GM23338 (cell line): Measurements from ENCODE around the gene PLA2G6. TPM values are rescaled to one million over a fixed set of nuclear protein-coding genes. Genes with fewer than 3 reads are reported as not detected.

ENCODE experiments used
- ATAC-seq: fragments of 200-7000 bp; cut with Tn5 transposase; 3 replicates; pipeline ENCODE4 v1.9.1; 2020
- DNase-seq: peaks from one replicate; pipeline ENCODE4 v3.0.0-alpha.2; 2015; ENCODE audit warnings: low spot score
- H2AFZ ChIP-seq: fragments of 200-600 bp; sonication (generic); 2 replicates; pipeline ENCODE4 v1.8.0; 2016; ENCODE audit warnings: antibody characterized with exemption, mild to moderate bottlenecking, moderate library complexity
- H3F3A ChIP-seq: fragments of 200-600 bp; sonication (generic); replicated peaks from 2 replicates; pipeline ENCODE4 v1.8.0; 2017; ENCODE audit warnings: antibody characterized with exemption, mixed run types, low read depth
- H3K27ac ChIP-seq: fragments of 200-600 bp; sonication (generic); 2 replicates; pipeline ENCODE4 v1.6.1; 2016; ENCODE audit warnings: low read depth
- H3K27me3 ChIP-seq: fragments of 200-600 bp; sonication (generic); 2 replicates; pipeline ENCODE4 v1.8.0; 2016; ENCODE audit warnings: mild to moderate bottlenecking, mixed run types, moderate library complexity; ENCODE audit not compliant: insufficient read depth
- H3K36me3 ChIP-seq: fragments of 200-600 bp; sonication (generic); 2 replicates; pipeline ENCODE4 v1.8.0; 2016; ENCODE audit warnings: mild to moderate bottlenecking; ENCODE audit not compliant: insufficient read depth
- H3K4me1 ChIP-seq: fragments of 200-600 bp; sonication (generic); 2 replicates; pipeline ENCODE4 v1.8.0; 2016; ENCODE audit warnings: mild to moderate bottlenecking, moderate library complexity; ENCODE audit not compliant: insufficient read depth
- H3K4me2 ChIP-seq: fragments of 200-600 bp; sonication (generic); 2 replicates; pipeline ENCODE4 v1.7.1; 2017; ENCODE audit warnings: mixed run types
- H3K4me3 ChIP-seq: fragments of 200-600 bp; sonication (generic); 2 replicates; pipeline ENCODE4 v1.6.1; 2016; ENCODE audit warnings: mixed run types
- H3K79me2 ChIP-seq: fragments of 200-600 bp; sonication (generic); replicated peaks from 2 replicates; pipeline ENCODE4 v1.8.0; 2017; ENCODE audit warnings: mild to moderate bottlenecking; ENCODE audit not compliant: insufficient read depth
- H3K9me2 ChIP-seq: fragments of 200-600 bp; sonication (generic); 2 replicates; pipeline ENCODE4 v1.8.0; 2017; ENCODE audit not compliant: insufficient read depth
- H4K20me1 ChIP-seq: fragments of 200-600 bp; sonication (generic); replicated peaks from 2 replicates; pipeline ENCODE4 v1.8.0; 2017; ENCODE audit warnings: mild to moderate bottlenecking; ENCODE audit not compliant: insufficient read depth
- H3K27ac Mint-ChIP-seq: 2 replicates; pipeline ENCODE4 v1.8.0; 2020; ENCODE audit warnings: inconsistent platforms, mild to moderate bottlenecking, moderate library complexity, mixed read lengths
- H3K27me3 Mint-ChIP-seq: 3 replicates; pipeline ENCODE4 v1.8.0; 2022; ENCODE audit warnings: low read depth, mild to moderate bottlenecking, moderate library complexity, mixed read lengths, inconsistent platforms; ENCODE audit not compliant: insufficient read depth, poor library complexity
- H3K36me3 Mint-ChIP-seq: 3 replicates; pipeline ENCODE4 v1.8.0; 2021; ENCODE audit warnings: low read depth, mild to moderate bottlenecking, inconsistent platforms, moderate library complexity, mixed read lengths
- H3K4me1 Mint-ChIP-seq: 3 replicates; pipeline ENCODE4 v1.8.0; 2020; ENCODE audit warnings: mild to moderate bottlenecking, inconsistent platforms, mixed read lengths
- H3K4me3 Mint-ChIP-seq: 3 replicates; pipeline ENCODE4 v1.8.0; 2021; ENCODE audit warnings: moderate library complexity, mild to moderate bottlenecking, inconsistent platforms, mixed read lengths
- H3K9me3 Mint-ChIP-seq: 3 replicates; pipeline ENCODE4 v1.8.0; 2020; ENCODE audit warnings: moderate library complexity, mild to moderate bottlenecking, inconsistent platforms, mixed read lengths
- CTCF ChIP-seq, 2 experiments: fragments of 200-600 bp in 1 of 2; sonication (generic) in 1 of 2; conservative IDR thresholded peaks; 2 replicates each; pipeline versions ENCODE4 v1.5.1 to v1.6.1; 2016 to 2017; ENCODE audit warnings: antibody characterized with exemption in 2 of 2, low read depth in 2 of 2, mild to moderate bottlenecking in 2 of 2, moderate library complexity in 1 of 2
- EZH2phosphoT487 ChIP-seq: fragments of 200-600 bp; sonication (generic); IDR thresholded peaks from one replicate; pipeline ENCODE4 v1.8.1; 2018; ENCODE audit warnings: antibody characterized with exemption; ENCODE audit not compliant: unreplicated experiment
- NANOG ChIP-seq: IDR thresholded peaks from 2 replicates; pipeline ENCODE4 v1.6.1; 2016; ENCODE audit warnings: antibody characterized with exemption, borderline replicate concordance
- STAT1 ChIP-seq: IDR thresholded peaks from one replicate; pipeline ENCODE4 v1.6.1; 2016; ENCODE audit warnings: antibody characterized with exemption; ENCODE audit not compliant: unreplicated experiment
- ZNF114 ChIP-seq: fragments of 250-450 bp; sonication (Bioruptor Pico); IDR thresholded peaks from 2 replicates; pipeline ENCODE4 v1.5.0; 2020; ENCODE audit warnings: mild to moderate bottlenecking, moderate library complexity
- ZNF331 ChIP-seq: fragments of 250-450 bp; sonication (Bioruptor Pico); IDR thresholded peaks from 2 replicates; pipeline ENCODE4 v1.5.0; 2020; ENCODE audit warnings: low read depth, mild to moderate bottlenecking, moderate library complexity
- ZNF462 ChIP-seq: fragments of 250-450 bp; sonication (Bioruptor Pico); IDR thresholded peaks from 2 replicates; pipeline ENCODE4 v1.5.0; 2020; ENCODE audit warnings: mild to moderate bottlenecking, moderate library complexity
- polyA plus RNA-seq: library from polyadenylated mRNA; unstranded; fragments of >200 nt; fragmentation: Nextera tagmentation; extraction: Ambion mirVana; gene quantifications from 2 replicates; pipeline ENCODE4 v1.2.1, GENCODE V29; 2016
- total RNA-seq: library from RNA; depleted of rRNA; stranded (reverse); fragments of >200 nt; shearing (Covaris generic); gene quantifications from 2 replicates; pipeline ENCODE4 v1.2.3, GENCODE V29; 2014

The PLA2G6 gene
- total and polyA plus RNA-seq, 2 experiments from 2014 or later = 4.5 to 12.6 TPM

GRCh38 chr22:38085501-38085900, 96.1 kb downstream of the PLA2G6 start:
- TF ChIP-seq NANOG = no peak
- TF ChIP-seq STAT1 = no peak
- TF ChIP-seq ZNF114 = no peak
- no peak for TF ChIP-seq ZNF331 (CRISPR knock-in tag)
- TF ChIP-seq EZH2phosphoT487 = no peak
- TF ChIP-seq CTCF (conservative IDR thresholded peaks at IDR 0.05; ENCODE audit: low read depth in 2 of 2) = no peak
- Histone ChIP-seq H3K4me3 (no peak overlapping the region), H4K20me1 (no peaks in the 10 kb centered on the region), H3F3A (no peaks in the 10 kb centered on the region), H3K27ac (no peak overlapping the region), H3K79me2 (no peaks in the 10 kb centered on the region), H3K4me1 (peaks cover 30% of the 10 kb centered on the region; the same call in 1 of the 2 replicates), H3K36me3 (no peaks in the 10 kb centered on the region), H3K9me2 (no peaks in the 10 kb centered on the region), H3K27me3 (peaks cover 30% of the 10 kb centered on the region), H3K4me2 (no peak overlapping the region), H2AFZ (no peak overlapping the region)
- DNase-seq (no peak), ATAC-seq (no peak)
- peaks cover 12% of the 10 kb centered on the region; the same call in 2 of the 3 replicates for H3K4me1 Mint-ChIP-seq
- H3K27ac Mint-ChIP-seq = no peak overlapping the region
- no peaks in the 10 kb centered on the region; the same call in 2 of the 3 replicates for H3K36me3 Mint-ChIP-seq
- H3K27me3 Mint-ChIP-seq = peaks cover 24% of the 10 kb centered on the region
- H3K4me3 Mint-ChIP-seq = no peak overlapping the region
- H3K9me3 Mint-ChIP-seq = no peaks in the 10 kb centered on the region

GRCh38 chr22:38085056-38085455, 96.6 kb downstream of the PLA2G6 start:
- Mint-ChIP-seq H3K4me3 (no peak overlapping the region), H3K9me3 (no peaks in the 10 kb centered on the region), H3K36me3 (no peaks in the 10 kb centered on the region; the same call in 2 of the 3 replicates), H3K27ac (no peak overlapping the region), H3K27me3 (peaks cover 25% of the 10 kb centered on the region), H3K4me1 (peaks cover 12% of the 10 kb centered on the region; the same call in 2 of the 3 replicates)
- H3K4me3 ChIP-seq = no peak overlapping the region
- TF ChIP-seq EZH2phosphoT487 = no peak
- TF ChIP-seq ZNF462 (CRISPR knock-in tag) = no peak
- TF ChIP-seq STAT1 = no peak
- DNase-seq (no peak), ATAC-seq (no peak)
- peaks cover 30% of the 10 kb centered on the region; the same call in 1 of the 2 replicates for H3K4me1 ChIP-seq
- H3F3A ChIP-seq = no peaks in the 10 kb centered on the region
- no peaks in the 10 kb centered on the region for H3K79me2 ChIP-seq
- no peak overlapping the region for H3K4me2 ChIP-seq
- no peaks in the 10 kb centered on the region for H3K36me3 ChIP-seq
- H2AFZ ChIP-seq = no peak overlapping the region
- H3K27me3 ChIP-seq = peaks cover 35% of the 10 kb centered on the region
- H3K9me2 ChIP-seq = no peaks in the 10 kb centered on the region
- no peaks in the 10 kb centered on the region for H4K20me1 ChIP-seq
- no peak overlapping the region for H3K27ac ChIP-seq
